IMR-90 (cell line): ENCODE measurements around the gene SLC24A3. TPM values are rescaled to one million over a fixed set of nuclear protein-coding genes. Genes with fewer than 3 reads are reported as not detected.

Experiments used
- ATAC-seq: fragments of 200-7000 bp; cut with Tn5 transposase; 2 replicates; pipeline ENCODE4 v1.9.1; 2020; ENCODE audit warnings: low read depth, mild to moderate bottlenecking, moderate library complexity
- BruUV-seq: library from RNA; stranded (reverse); fragments of 400-500 nt; replicated peaks from 2 replicates; lab custom pipeline; 2021; lab: Mats Ljungman, UMichigan
- CTCF ChIA-PET: fragments of 300-600 bp; formaldehyde crosslinking; extraction: SDS; loops from one replicate; lab custom pipeline; 2021; ENCODE audit warnings: antibody characterized with exemption; lab: Yijun Ruan, JAX
- POLR2A ChIA-PET: fragments of 300-600 bp; sonication (Branson Sonifier 250); formaldehyde crosslinking; loops from one replicate; lab custom pipeline; 2022; ENCODE audit warnings: antibody characterized with exemption; ENCODE audit not compliant: unreplicated experiment; lab: Charles Lee
- DNase-seq: peaks from one replicate; pipeline ENCODE4 v3.0.0; 2013
- H2AFZ ChIP-seq: replicated peaks from 2 replicates; pipeline ENCODE3; 2013; ENCODE audit warnings: low read length, mild to moderate bottlenecking; ENCODE audit not compliant: poor library complexity
- H2AK5ac ChIP-seq: 2 replicates; pipeline ENCODE4 v1.6.1; 2013; ENCODE audit warnings: low read depth, low read length, inconsistent platforms
- H2AK9ac ChIP-seq: replicated peaks from 2 replicates; pipeline ENCODE3; 2013; ENCODE audit warnings: mild to moderate bottlenecking, low read depth, low read length, moderate library complexity; ENCODE audit not compliant: poor library complexity
- H2BK120ac ChIP-seq: 2 replicates; pipeline ENCODE4 v1.6.1; 2013; ENCODE audit warnings: low read depth, low read length, inconsistent platforms
- H2BK15ac ChIP-seq: 3 replicates; pipeline ENCODE4 v1.6.1; 2013; ENCODE audit warnings: low read depth, low read length, inconsistent platforms
- H2BK20ac ChIP-seq: 2 replicates; pipeline ENCODE4 v1.6.1; 2013; ENCODE audit warnings: low read depth, mild to moderate bottlenecking, inconsistent platforms, low read length, moderate library complexity
- H2BK5ac ChIP-seq: 2 replicates; pipeline ENCODE4 v1.6.1; 2013; ENCODE audit warnings: mild to moderate bottlenecking, low read depth, low read length, inconsistent platforms; ENCODE audit not compliant: poor library complexity, severe bottlenecking
- H3K14ac ChIP-seq: replicated peaks from 2 replicates; pipeline ENCODE4 v1.6.1; 2013; ENCODE audit warnings: low read depth, low read length, inconsistent platforms
- H3K18ac ChIP-seq: 2 replicates; pipeline ENCODE4 v1.6.1; 2013; ENCODE audit warnings: low read depth, low read length, control low read depth
- H3K23ac ChIP-seq: 2 replicates; pipeline ENCODE4 v1.6.1; 2013; ENCODE audit warnings: low read depth, low read length, inconsistent platforms
- H3K27ac ChIP-seq: 2 replicates; pipeline ENCODE4 v1.5.1; 2013; ENCODE audit warnings: mild to moderate bottlenecking, control low read depth, low read length; ENCODE audit not compliant: insufficient read depth
- H3K27me3 ChIP-seq: 2 replicates; pipeline ENCODE4 v1.6.1; 2013; ENCODE audit warnings: low read length; ENCODE audit not compliant: control insufficient read depth, insufficient read depth
- H3K36me3 ChIP-seq: 2 replicates; pipeline ENCODE4 v1.6.1; 2013; ENCODE audit warnings: low read length, mixed read lengths; ENCODE audit not compliant: control insufficient read depth, insufficient read depth
- H3K4ac ChIP-seq: 2 replicates; pipeline ENCODE4 v1.6.1; 2013; ENCODE audit warnings: low read depth, low read length, inconsistent platforms
- H3K4me1 ChIP-seq: 2 replicates; pipeline ENCODE4 v1.6.1; 2013; ENCODE audit warnings: low read length, mixed read lengths; ENCODE audit not compliant: control insufficient read depth, insufficient read depth
- H3K4me2 ChIP-seq: 2 replicates; pipeline ENCODE4 v1.6.1; 2013; ENCODE audit warnings: low read depth, mild to moderate bottlenecking, control low read depth, low read length, moderate library complexity
- H3K4me3 ChIP-seq: 2 replicates; pipeline ENCODE4 v1.5.1; 2013; ENCODE audit warnings: low read depth, mild to moderate bottlenecking, control low read depth, low read length, moderate library complexity; ENCODE audit not compliant: insufficient read depth
- H3K56ac ChIP-seq: 2 replicates; pipeline ENCODE4 v1.6.1; 2013; ENCODE audit warnings: low read length, inconsistent platforms; ENCODE audit not compliant: insufficient read depth; ENCODE audit errors: extremely low read depth
- H3K79me1 ChIP-seq, 2 experiments: 2 replicates each; pipeline ENCODE4 v1.6.1; 2013; ENCODE audit warnings: low read length in 2 of 2, inconsistent platforms in 1 of 2, low read depth in 1 of 2
- H3K9ac ChIP-seq: 2 replicates; pipeline ENCODE4 v1.6.1; 2013; ENCODE audit warnings: low read depth, low read length, control low read depth
- H3K9me1 ChIP-seq: 2 replicates; pipeline ENCODE4 v1.6.1; 2013; ENCODE audit warnings: low read length, inconsistent platforms; ENCODE audit not compliant: insufficient read depth
- H3K9me3 ChIP-seq: 2 replicates; pipeline ENCODE4 v1.6.1; 2013; ENCODE audit warnings: low read length; ENCODE audit not compliant: control insufficient read depth, insufficient read depth
- H4K20me1 ChIP-seq: 2 replicates; pipeline ENCODE4 v1.6.1; 2013; ENCODE audit warnings: low read length, inconsistent platforms; ENCODE audit not compliant: insufficient read depth
- H4K5ac ChIP-seq: 2 replicates; pipeline ENCODE4 v1.6.1; 2013; ENCODE audit warnings: mild to moderate bottlenecking, low read depth, low read length, control low read depth
- H4K8ac ChIP-seq, 2 experiments: 2 replicates each; pipeline ENCODE4 v1.6.1; 2013; ENCODE audit warnings: low read depth in 2 of 2, low read length in 2 of 2, control low read depth in 1 of 2, inconsistent platforms in 1 of 2
- H4K91ac ChIP-seq: 2 replicates; pipeline ENCODE4 v1.6.1; 2013; ENCODE audit warnings: low read depth, low read length, inconsistent platforms; ENCODE audit not compliant: insufficient read depth
- MXI1 ChIP-seq: IDR thresholded peaks from 2 replicates; pipeline ENCODE4 v1.6.1; 2012; ENCODE audit warnings: low read depth, mild to moderate bottlenecking, low read length, moderate library complexity, borderline replicate concordance
- RAD21 ChIP-seq: IDR thresholded peaks from 2 replicates; pipeline ENCODE4 v1.6.1; 2012; ENCODE audit warnings: low read length, improper control_type of control experiment
- RCOR1 ChIP-seq: IDR thresholded peaks from 2 replicates; pipeline ENCODE4 v1.6.1; 2012; ENCODE audit warnings: mild to moderate bottlenecking, low read length, improper control_type of control experiment; ENCODE audit not compliant: insufficient replicate concordance
- WGBS, 2 experiments: methylation state at CpG; one replicate each; pipeline versions ENCODE4 v1.1.5 to v1.1.7; 2013; ENCODE audit warnings: missing lambda C conversion rate in 2 of 2; ENCODE audit not compliant: insufficient read length in 1 of 2; ENCODE audit errors: extremely low coverage in 2 of 2; 5-methylcytosine and 5-hydroxymethylcytosine counted together
- dilution Hi-C: fragments of 300-500 bp; cut with HindIII; formaldehyde crosslinking; loops from one replicate; pipeline ENCODE4 v1.14.3; 2018; ENCODE audit warnings: low sequenced_read_pairs; ENCODE audit not compliant: unreplicated experiment
- in situ Hi-C: fragments of 300-500 bp; cut with MboI; formaldehyde crosslinking; loops from 3 replicates; pipeline ENCODE4 v1.14.3; 2019; ENCODE audit warnings: low sequenced_read_pairs, inconsistent platforms, mixed read lengths
- intact Hi-C: fragments of 100-400 bp; cut with micrococcal nuclease; formaldehyde crosslinking; loops from 2 replicates; pipeline ENCODE4 v1.10.0; 2022
- polyA plus RNA-seq, 3 experiments: library from polyadenylated mRNA; depleted of rRNA; stranded (reverse); fragments of >200 nt; gene quantifications; 2 replicates each; pipeline ENCODE4 v1.2.3, GENCODE V29; 2012; ENCODE audit warnings: low replicate concordance in 1 of 3
- total RNA-seq: library from RNA; depleted of rRNA; stranded (reverse); fragments of >200 nt; gene quantifications from 2 replicates; pipeline ENCODE4 v1.2.3, GENCODE V29; 2012

The SLC24A3 gene
- total and polyA plus RNA-seq, 2 of the 4 experiments (the other 2 are of a cell fraction): not detected

DNA sequence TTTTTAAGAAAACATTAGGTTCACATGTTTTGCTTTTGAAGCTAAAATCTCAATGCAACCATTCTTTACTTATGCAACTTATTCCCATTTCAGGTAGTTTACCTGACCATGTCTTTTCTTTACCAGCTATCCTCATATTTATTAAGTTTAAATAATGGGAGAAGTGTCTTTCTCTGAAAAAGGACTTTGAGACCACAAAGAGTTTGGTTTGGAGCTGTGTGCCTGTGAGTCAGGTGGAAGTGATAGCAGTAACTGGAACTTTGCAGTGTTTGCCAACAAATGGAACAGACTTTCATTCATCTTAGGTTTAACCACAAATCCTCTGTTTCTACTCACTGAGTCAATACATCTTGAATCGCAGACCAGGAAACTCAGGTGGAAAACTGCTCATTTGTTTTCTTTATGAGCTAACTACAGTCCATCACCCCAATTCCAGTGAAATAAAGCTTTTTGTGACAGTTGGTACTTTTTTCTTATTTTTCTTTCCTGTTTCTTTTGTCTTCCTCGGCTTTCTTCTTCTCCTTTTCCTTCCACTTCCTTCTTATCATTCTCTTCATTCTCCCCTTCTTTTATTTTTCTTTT is 397.3 kb downstream of the SLC24A3 start:
- Histone ChIP-seq H3K36me3 (no peaks in the 10 kb centered on the region), H4K5ac (no peak overlapping the region), H2BK20ac (no peak overlapping the region), H3K9me1 (no peaks in the 10 kb centered on the region; the same call in 1 of the 2 replicates), H3K14ac (no peak overlapping the region), H3K56ac (no peak overlapping the region), H2BK15ac (no peak overlapping the region), H2BK120ac (no peak overlapping the region), H2AK5ac (no peak overlapping the region), H3K23ac (no peak overlapping the region), H3K27ac (no peak overlapping the region), H3K79me1 (no peaks in the 10 kb centered on the region), H3K4me1 (no peaks in the 10 kb centered on the region), H3K27me3 (no peaks in the 10 kb centered on the region; the same call in none of the 2 replicates), H2BK5ac (no peak overlapping the region), H3K4me2 (no peak overlapping the region), H2AFZ (no peak overlapping the region), H4K20me1 (no peaks in the 10 kb centered on the region), H2AK9ac (no peak overlapping the region), H3K18ac (no peak overlapping the region), H3K4me3 (no peak overlapping the region), H4K91ac (no peak overlapping the region), H4K8ac (no peak overlapping the region), H3K4ac (no peak overlapping the region), H3K9me3 (no peaks in the 10 kb centered on the region), H3K9ac (no peak overlapping the region)
- POLR2A ChIA-PET: no interaction called here
- no peak for DNase-seq
- 100% methylated on average over 1 of the region's 2 CpGs; no CpG with 5 or more reads in 1 of the 2 experiments for WGBS, 2 experiments
- CTCF ChIA-PET: no interaction called here
- TF ChIP-seq RAD21 (no peak), RCOR1 (no peak), MXI1 (no peak)
- intact Hi-C loops: no loop called here
- dilution Hi-C loops: no loop called here
- BruUV-seq: no TSS peak
- ATAC-seq: no peak
- in situ Hi-C loops: no loop called here
